ENCODE data around the gene BAHCC1. TPM values are rescaled to one million over a fixed set of nuclear protein-coding genes. Genes with fewer than 3 reads are reported as not detected.
A peak's percentile ranks its signal among the peaks of the same experiment; 100 is the strongest.

BAHCC1 gene
- total and polyA plus RNA-seq, 2 of the 4 experiments (the other 2 are of a cell fraction) = 0.36 to 7.8 TPM

DNA sequence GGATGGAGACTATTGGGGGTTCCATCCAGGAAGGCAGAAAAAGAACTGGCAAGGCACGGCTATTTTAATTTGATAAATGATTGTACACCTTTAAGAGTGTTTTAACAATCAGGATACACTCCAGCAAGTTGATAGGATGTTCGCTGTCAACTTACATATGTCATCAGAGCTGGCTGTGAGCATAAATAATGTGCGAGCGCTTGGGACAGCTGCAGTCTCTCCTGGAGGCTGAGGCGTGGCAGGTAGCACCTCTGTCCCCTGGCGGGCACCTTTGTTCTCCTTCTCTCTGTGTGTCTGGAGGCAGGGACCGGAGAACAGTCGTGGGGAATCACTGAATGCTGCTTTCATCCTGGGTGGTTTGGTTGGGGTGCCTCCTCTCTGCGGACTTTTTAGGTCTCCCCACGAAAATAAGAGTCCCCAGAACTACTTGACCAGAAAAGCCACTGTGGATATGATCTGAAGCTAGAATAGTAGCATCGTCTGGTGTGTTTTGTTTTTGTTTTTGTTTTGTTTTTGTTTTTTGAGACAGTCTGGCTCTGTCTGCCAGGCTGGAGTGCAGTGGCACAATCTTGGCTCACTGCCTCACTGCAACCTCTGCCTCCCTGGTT, 9.4 kb downstream of the BAHCC1 start:
- intact Hi-C loops (cut with micrococcal nuclease) (no loop called here), dilution Hi-C loops (cut with HindIII; ENCODE audit: low sequenced_read_pairs, unreplicated experiment) (no loop called here), in situ Hi-C loops (cut with MboI; ENCODE audit: low sequenced_read_pairs) (loop anchor here (5.0 kb wide), 1 partner anchor 78 kb away; no protein-coding TSS in a partner anchor)
- no peak overlapping the region for H3K27ac ChIP-seq (ENCODE audit: insufficient read depth, low read length)
- peaks cover 35% of the 10 kb centered on the region for H3K4me1 ChIP-seq (ENCODE audit: control insufficient read depth, insufficient read depth, low read length)
- H3K9ac ChIP-seq (ENCODE audit: low read depth, low read length) = no peak overlapping the region
- no peak overlapping the region for H2AFZ ChIP-seq (replicated peaks; ENCODE audit: low read length, poor library complexity)
- H2BK20ac ChIP-seq (ENCODE audit: low read depth, low read length) = no peak overlapping the region; the same call in 1 of the 2 replicates
- no peak for TF ChIP-seq MAZ (IDR thresholded peaks at IDR 0.05; ENCODE audit: borderline replicate concordance, low read depth, low read length)
- TF ChIP-seq CHD1 (IDR thresholded peaks at IDR 0.05; ENCODE audit: low read depth, low read length) = no peak
- no peak for TF ChIP-seq MAFK (IDR thresholded peaks at IDR 0.05; ENCODE audit: low read depth, low read length)
- TF ChIP-seq MXI1 (IDR thresholded peaks at IDR 0.05; ENCODE audit: borderline replicate concordance, low read depth, low read length) = no peak
- peaks cover 2% of the 10 kb centered on the region; the same call in 1 of the 2 replicates for H3K36me3 ChIP-seq (ENCODE audit: control insufficient read depth, insufficient read depth, low read length)
- no peak for DNase-seq
- no peaks in the 10 kb centered on the region for H3K9me3 ChIP-seq (ENCODE audit: control insufficient read depth, insufficient read depth, low read length)
- peaks cover 3% of the 10 kb centered on the region; the same call in 1 of the 2 replicates for H3K9me1 ChIP-seq (ENCODE audit: insufficient read depth, low read length)
- H3K23ac ChIP-seq (ENCODE audit: low read depth, low read length) = 0 out of 2 replicates have a peak overlapping the region, but pooled peaks have one; percentile 60
- H3K56ac ChIP-seq (ENCODE audit: extremely low read depth, insufficient read depth, low read length) = no peak overlapping the region
- peak overlapping the region; percentile 4 for H2AK9ac ChIP-seq (replicated peaks; ENCODE audit: low read depth, low read length, poor library complexity)
- H2BK5ac ChIP-seq (ENCODE audit: low read depth, low read length, poor library complexity, severe bottlenecking) = no peak overlapping the region
- H4K20me1 ChIP-seq (ENCODE audit: insufficient read depth, low read length) = peaks cover 13% of the 10 kb centered on the region
- no peak overlapping the region; the same call in 1 of the 2 replicates for H4K5ac ChIP-seq (ENCODE audit: low read depth, low read length)
- H4K91ac ChIP-seq (ENCODE audit: insufficient read depth, low read depth, low read length) = no peak overlapping the region
- H3K27me3 ChIP-seq (ENCODE audit: control insufficient read depth, insufficient read depth, low read length) = no peaks in the 10 kb centered on the region
- H3K4me2 ChIP-seq (ENCODE audit: low read depth, low read length) = no peak overlapping the region
- no peak overlapping the region for H2BK120ac ChIP-seq (ENCODE audit: low read depth, low read length)
- no peak for ATAC-seq (ENCODE audit: low read depth)
- no peak overlapping the region for H3K4me3 ChIP-seq (ENCODE audit: insufficient read depth, low read depth, low read length)
- peak overlapping the region; percentile 13; the same call in 1 of the 2 replicates for H3K4ac ChIP-seq (ENCODE audit: low read depth, low read length)
- H2AK5ac ChIP-seq (ENCODE audit: low read depth, low read length) = peak overlapping the region; percentile 61
- ChIA-PET POLR2A (ENCODE audit: unreplicated experiment) (interaction anchor here (0.6 kb wide), 1 partner anchor 80 kb away, joined by 6 read pairs; no protein-coding TSS in a partner anchor), CTCF (interaction anchor here (1.1 kb wide), 1 partner anchor 80 kb away, joined by 3 read pairs; no protein-coding TSS in a partner anchor)
- peaks cover 16 to 79% of the 10 kb centered on the region in 2 experiments; a peak in 3 of 4 replicates for H3K79me1 ChIP-seq (ENCODE audit: low read depth in 1 of 2, low read length in 2 of 2)
- WGBS, 2 experiments (ENCODE audit: extremely low coverage in 2 of 2, insufficient read length in 1 of 2) = no CpG with 5 or more reads among the region's 11 CpGs
- 0 out of 2 replicates have a peak overlapping the region, but pooled peaks have one; percentile 6 for H3K14ac ChIP-seq (replicated peaks; ENCODE audit: low read depth, low read length)
- H2BK15ac ChIP-seq (ENCODE audit: low read depth, low read length) = no peak overlapping the region
- BruUV-seq (replicated peaks) = no TSS peak
- H4K8ac ChIP-seq (ENCODE audit: low read depth in 2 of 2, low read length in 2 of 2) = peak overlapping the region in 1 of 2 experiments; percentile 3; a peak in 1 of 4 replicates
- no peak overlapping the region for H3K18ac ChIP-seq (ENCODE audit: low read depth, low read length)
